OCI-M2 (cell line): ENCODE results near the gene ITGB7.

Source experiments
- DNase-seq: peaks from one replicate; lab custom pipeline; 2025; ENCODE audit not compliant: unreplicated experiment; lab: John Stamatoyannopoulos, UW

Gene ITGB7

GRCh38 chr12:53230108-53230845 lies 23.2 kb upstream of the ITGB7 start:
- no peak for DNase-seq

DNA sequence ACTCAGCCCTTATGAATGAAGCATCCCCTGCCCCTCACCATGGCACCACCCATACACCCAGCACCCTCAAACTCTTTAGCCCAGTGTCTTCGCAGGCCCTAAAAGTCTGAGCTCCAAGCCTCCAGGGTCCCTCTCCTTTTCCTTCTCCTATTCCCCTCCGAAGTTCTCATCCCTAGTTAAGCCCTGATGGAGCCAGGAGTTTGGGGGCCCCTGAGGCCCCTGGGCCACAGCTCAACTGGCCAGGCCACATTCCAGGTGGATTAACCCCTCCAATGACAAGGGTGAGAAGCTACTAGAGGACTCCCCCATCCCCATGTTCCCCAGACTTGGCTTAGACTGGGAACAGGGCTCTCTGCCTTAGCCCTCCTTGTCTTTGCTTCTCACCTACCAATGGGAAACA lies 22.4 kb upstream of the ITGB7 start:
- no peak for DNase-seq

GRCh38 chr12:53227836-53228235 lies 20.8 kb upstream of the ITGB7 start:
- no peak for DNase-seq

GRCh38 chr12:53227341-53227740 lies 20.3 kb upstream of the ITGB7 start:
- DNase-seq, result no peak

DNA sequence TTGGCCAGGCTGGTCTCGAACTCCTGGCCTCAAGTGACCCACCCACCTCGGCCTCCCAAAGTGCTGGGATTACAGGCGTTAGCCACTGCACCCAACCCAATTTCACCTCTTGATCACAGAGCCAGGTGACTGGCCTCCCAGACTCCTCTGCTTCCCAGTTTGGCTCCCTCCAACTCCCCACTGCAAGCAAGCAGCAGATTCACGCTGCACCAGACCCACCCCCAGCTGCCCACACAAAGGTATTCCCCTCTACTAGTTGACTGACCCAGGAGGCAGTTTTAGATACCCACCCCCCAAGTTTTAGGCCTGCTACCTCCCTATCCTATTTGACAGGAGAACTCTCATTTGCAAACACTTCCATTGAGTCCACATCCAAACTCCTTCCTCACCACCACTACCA lies 19.8 kb upstream of the ITGB7 start:
- no peak for DNase-seq

DNA sequence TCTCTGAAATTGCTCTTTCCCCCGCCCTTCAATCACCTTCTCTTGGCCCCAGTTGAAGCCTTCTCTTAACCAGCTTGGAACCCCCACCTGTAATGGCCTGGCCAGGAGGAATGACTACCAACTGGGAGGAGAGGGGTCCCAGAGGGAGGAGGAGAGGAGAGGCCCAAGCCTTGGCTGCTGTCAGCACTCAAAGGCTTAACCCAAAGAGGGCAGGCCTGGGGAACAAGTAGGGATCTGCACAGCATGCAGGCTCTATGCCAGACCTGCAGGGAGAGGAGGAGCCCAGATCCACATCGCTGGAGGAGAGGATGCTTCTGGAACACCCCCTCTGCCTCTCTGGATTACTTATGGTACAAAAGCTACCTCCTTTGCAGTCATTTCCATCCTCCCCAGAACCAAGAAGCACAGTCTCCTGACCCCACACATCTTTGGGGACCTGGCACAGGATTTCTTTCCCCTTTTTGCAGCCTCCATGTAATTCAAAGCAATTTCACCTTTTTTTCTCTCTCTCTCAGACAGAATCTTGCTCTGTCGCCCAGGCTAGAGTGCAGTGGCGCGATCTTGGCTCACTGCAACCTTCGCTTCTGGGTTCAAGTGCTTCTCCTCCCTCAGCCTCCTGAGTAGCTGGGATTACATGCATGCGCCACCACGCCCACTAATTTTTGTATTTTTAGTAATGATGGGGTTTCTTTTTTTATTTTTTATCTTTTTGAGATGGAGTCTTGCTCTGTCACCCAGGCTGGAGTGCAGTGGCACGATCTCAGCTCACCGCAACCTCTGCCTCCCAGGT lies 18.8 kb upstream of the ITGB7 start:
- no peak for DNase-seq

DNA sequence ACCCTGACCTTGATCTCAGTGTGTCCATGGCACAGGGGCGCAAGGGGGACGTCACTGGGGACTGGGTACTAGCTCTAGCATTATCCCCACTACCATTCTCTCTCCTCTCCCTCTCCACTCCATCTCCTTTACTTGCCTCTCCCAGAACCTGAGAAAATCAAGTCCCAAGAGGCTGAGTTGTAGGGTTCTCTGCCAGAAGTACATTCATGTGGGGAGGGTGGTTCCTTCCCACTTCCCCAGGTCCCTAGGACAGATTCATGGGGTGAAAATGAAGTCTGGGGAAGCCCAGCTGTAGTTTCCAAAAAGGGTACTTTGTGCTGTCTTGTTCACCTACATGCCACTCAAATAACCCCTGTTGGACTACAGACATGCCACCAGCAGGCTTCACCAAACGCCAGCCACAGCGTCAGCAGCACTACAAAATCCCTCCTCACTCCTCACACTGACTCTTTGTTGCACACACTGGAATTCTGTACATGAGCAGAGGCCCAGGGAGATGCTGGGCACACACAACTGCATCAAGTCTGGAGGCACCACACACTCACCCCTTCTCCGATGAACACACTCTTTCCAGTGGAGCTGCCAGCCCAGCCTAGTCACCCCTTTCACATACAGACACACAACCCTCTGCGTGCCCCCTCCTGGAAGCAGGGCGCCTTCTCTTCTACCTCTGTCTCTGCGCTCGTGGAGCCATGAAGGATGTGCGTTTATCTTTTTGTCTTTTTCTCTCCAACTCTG lies 18.0 kb upstream of the ITGB7 start:
- DNase-seq, result no peak

- no peak for DNase-seq
Observed at GRCh38 chr12:53224061-53224896, 17.2 kb upstream of the ITGB7 start.

GRCh38 chr12:53223389-53224060 lies 16.5 kb upstream of the ITGB7 start:
- no peak for DNase-seq

DNA sequence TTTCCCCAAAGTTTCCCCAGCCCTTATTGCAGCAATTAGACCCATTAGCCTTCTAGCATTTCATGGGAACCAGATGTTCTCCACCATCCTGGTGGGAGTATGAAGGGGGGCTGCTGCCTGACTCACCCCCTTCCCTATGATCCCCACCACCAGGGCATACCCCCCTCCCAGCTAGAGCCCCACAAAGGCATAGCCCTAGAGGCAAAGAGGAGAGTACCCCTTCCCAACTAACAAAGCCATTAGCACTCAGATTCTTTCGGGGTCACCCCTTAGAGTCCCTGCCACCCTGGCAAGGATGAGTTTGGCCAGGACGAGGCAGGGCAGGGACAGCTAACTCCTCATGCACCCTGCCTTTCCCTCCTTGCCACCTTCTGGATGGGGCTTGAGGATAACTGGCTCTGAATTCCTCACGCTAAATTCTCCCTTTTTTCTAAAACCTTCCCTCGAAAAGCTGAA lies 15.8 kb upstream of the ITGB7 start:
- DNase-seq, result no peak

DNA sequence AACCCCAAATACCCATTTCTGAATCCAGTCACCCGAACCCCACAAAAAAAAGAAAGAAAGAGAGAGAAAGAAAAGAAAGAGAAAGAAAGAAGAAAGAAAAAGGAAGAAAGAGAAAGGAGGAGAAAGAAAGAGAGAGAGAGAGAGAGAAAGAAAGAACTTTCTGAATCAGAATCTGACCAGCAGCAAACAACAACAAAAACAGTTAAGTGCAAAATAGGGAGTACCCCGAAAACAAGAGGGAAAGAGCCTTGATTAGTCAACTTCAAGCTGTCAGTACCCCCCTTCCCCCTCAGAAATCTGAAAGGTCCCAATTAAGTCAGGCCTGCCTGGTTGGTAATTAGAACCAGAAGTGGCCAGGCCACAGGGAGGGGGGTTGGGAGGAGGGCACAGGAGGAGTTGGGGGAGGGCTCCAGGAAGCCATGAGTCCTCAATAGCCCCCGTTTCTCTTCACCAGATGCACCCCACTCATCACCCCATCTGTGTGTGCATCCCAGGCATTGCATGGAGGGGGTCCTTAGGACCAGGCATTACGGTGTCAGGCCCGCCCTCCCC lies 15.2 kb upstream of the ITGB7 start:
- no peak for DNase-seq

GRCh38 chr12:53221203-53222080 lies 14.4 kb upstream of the ITGB7 start:
- DNase-seq, result peak; percentile 19

- peak; percentile 11 for DNase-seq
Observed at GRCh38 chr12:53220694-53221202, 13.7 kb upstream of the ITGB7 start.

DNA sequence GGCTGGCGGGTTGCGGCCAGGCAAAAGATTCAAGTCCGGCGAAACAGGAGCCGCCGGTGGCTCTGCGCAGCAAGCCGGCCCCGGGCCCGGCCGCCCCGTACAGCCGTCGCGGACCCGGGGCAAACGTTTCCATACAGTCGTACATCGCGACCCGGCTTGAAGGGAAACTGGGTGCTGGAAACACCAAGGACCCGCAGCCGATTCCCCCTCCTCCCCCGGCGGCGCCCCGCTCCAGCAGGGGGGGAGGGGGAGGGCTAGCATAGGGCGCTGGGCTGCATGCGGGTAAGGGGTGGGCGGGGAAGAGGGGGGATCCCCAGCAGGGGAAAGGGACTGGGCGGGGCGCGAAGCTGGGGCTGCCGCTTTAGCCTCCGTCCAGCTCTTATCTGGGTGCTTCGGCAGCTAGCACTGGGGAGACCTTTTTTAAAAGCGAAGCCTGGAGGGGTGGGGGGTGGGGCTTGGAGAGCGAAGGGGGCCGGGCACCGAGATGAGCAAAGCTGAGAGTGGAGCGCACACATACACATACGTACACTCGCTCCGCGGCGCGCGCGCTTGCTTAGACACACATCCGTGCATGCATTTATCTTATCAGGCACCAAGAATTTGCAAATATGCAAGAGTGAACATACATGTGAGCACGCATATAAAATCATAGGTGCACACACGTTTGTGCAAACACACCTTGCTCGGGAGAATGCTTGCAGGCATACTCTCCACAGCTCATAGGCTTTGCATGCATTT lies 13.1 kb upstream of the ITGB7 start:
- no peak for DNase-seq

GRCh38 chr12:53219292-53219955 lies 12.4 kb upstream of the ITGB7 start:
- DNase-seq, result no peak

DNA sequence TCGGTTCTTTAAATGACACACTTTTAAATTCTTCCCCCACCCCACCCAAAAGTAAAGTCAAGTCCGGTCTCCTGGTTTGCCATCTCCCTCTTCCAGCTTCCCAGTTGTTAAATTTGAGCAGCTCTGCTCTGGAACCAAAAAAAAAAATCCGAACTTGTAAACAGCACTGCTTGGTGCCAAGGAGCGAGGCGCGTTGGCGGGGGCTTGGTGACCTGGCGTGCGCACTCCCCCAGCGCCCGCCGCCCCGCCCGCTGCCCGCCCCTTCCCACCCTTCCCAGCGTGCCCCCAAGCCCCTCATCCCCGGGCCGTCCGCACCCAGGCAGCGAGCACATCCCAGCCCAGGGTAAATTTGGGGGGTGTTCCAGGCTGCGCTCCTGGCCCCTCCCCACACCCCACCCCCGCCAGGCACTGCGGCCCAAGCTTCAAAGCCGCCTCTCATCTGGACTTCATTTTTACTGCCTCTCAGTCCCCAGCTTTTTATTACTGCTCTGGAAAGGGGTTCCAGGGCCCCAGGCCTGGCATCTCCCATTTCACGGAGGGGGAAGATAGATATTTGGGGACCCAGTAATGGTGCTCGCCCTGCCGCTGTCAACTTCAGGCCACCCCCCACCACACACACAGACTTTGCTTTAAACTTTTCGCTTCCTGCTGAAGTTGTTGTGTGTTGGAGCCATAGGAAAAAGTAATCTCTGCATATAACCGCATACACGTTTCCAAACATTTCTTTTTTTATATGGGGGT lies 11.7 kb upstream of the ITGB7 start:
- no peak for DNase-seq

- DNase-seq, result no peak
Observed at GRCh38 chr12:53217931-53218307, 10.9 kb upstream of the ITGB7 start.
